Neuronal stem cell (in vitro differentiated cells): ENCODE results near the gene BUB1B.

Experiments used
- DNase-seq: peaks from one replicate; pipeline ENCODE4 v3.0.0-alpha.2; 2013; ENCODE audit warnings: low spot score
- H2AFZ ChIP-seq: one replicate; pipeline ENCODE4 v1.6.1; 2013; ENCODE audit warnings: mild to moderate bottlenecking, low read length, inconsistent platforms
- H2AK5ac ChIP-seq: 2 replicates; pipeline ENCODE4 v1.6.1; 2013; ENCODE audit warnings: low read depth, mild to moderate bottlenecking, inconsistent platforms, low read length, moderate library complexity, mixed read lengths
- H2BK120ac ChIP-seq: 2 replicates; pipeline ENCODE4 v1.6.1; 2013; ENCODE audit warnings: low read depth, mild to moderate bottlenecking, inconsistent platforms, low read length, moderate library complexity, mixed read lengths
- H2BK12ac ChIP-seq: one replicate; pipeline ENCODE4 v1.6.1; 2013; ENCODE audit warnings: low read length, inconsistent platforms
- H2BK15ac ChIP-seq: 2 replicates; pipeline ENCODE4 v1.6.1; 2013; ENCODE audit warnings: mild to moderate bottlenecking, low read length, inconsistent platforms, mixed read lengths
- H2BK5ac ChIP-seq: one replicate; pipeline ENCODE4 v1.6.1; 2013; ENCODE audit warnings: inconsistent platforms, mild to moderate bottlenecking, low read length, moderate library complexity
- H3K14ac ChIP-seq: one replicate; pipeline ENCODE4 v1.6.1; 2013; ENCODE audit warnings: low read length, inconsistent platforms
- H3K18ac ChIP-seq: 2 replicates; pipeline ENCODE4 v1.6.1; 2013; ENCODE audit warnings: low read length, inconsistent platforms
- H3K23ac ChIP-seq: 2 replicates; pipeline ENCODE4 v1.6.1; 2013; ENCODE audit warnings: low read depth, mild to moderate bottlenecking, mixed read lengths, low read length, inconsistent platforms; ENCODE audit not compliant: poor library complexity
- H3K27ac ChIP-seq: replicated peaks from 3 replicates; pipeline ENCODE4 v1.5.1; 2013; ENCODE audit warnings: low read length, inconsistent platforms
- H3K27me3 ChIP-seq, 3 experiments: 2 replicates each; pipeline ENCODE4 v1.6.1; 2013; ENCODE audit warnings: low read length in 3 of 3, mild to moderate bottlenecking in 2 of 3, inconsistent platforms in 1 of 3, low read depth in 1 of 3, mixed read lengths in 1 of 3, moderate library complexity in 1 of 3; ENCODE audit not compliant: control insufficient read depth in 3 of 3, insufficient read depth in 3 of 3
- H3K36me3 ChIP-seq, 2 donors: replicated peaks in 1 of 2; 2 replicates each; pipeline ENCODE4 v1.6.1; 2013; ENCODE audit warnings: low read length in 2 of 2; ENCODE audit not compliant: control insufficient read depth in 2 of 2, insufficient read depth in 2 of 2
- H3K4ac ChIP-seq: 2 replicates; pipeline ENCODE4 v1.6.1; 2013; ENCODE audit warnings: inconsistent platforms, mild to moderate bottlenecking, low read length, moderate library complexity
- H3K4me1 ChIP-seq, 2 donors: 1 replicate in 1 of 2; 2 replicates in 1 of 2; pipeline ENCODE4 v1.6.1; 2013; ENCODE audit warnings: low read length in 2 of 2, low read depth in 1 of 2; ENCODE audit not compliant: control insufficient read depth in 2 of 2, insufficient read depth in 1 of 2
- H3K4me2 ChIP-seq: one replicate; pipeline ENCODE4 v1.6.1; 2013; ENCODE audit warnings: mild to moderate bottlenecking, low read length, inconsistent platforms; ENCODE audit not compliant: insufficient read depth, poor library complexity, severe bottlenecking
- H3K4me3 ChIP-seq, 2 donors: 2 replicates each; pipeline ENCODE4 v1.5.1; 2013; ENCODE audit warnings: low read length in 2 of 2, mild to moderate bottlenecking in 2 of 2, inconsistent platforms in 1 of 2, moderate library complexity in 1 of 2
- H3K79me1 ChIP-seq: one replicate; pipeline ENCODE4 v1.6.1; 2013; ENCODE audit warnings: low read depth, mild to moderate bottlenecking, inconsistent platforms, low read length, moderate library complexity
- H3K9ac ChIP-seq: one replicate; pipeline ENCODE4 v1.6.1; 2013; ENCODE audit warnings: mild to moderate bottlenecking, low read depth, low read length, inconsistent platforms; ENCODE audit not compliant: poor library complexity
- H3K9me3 ChIP-seq, 2 donors: replicated peaks in 1 of 2; 2 replicates each; pipeline versions ENCODE3 to v1.6.1; 2013; ENCODE audit warnings: low read length in 2 of 2, mild to moderate bottlenecking in 2 of 2, inconsistent platforms in 1 of 2, low read depth in 1 of 2, mixed read lengths in 1 of 2, moderate library complexity in 1 of 2; ENCODE audit not compliant: control insufficient read depth in 2 of 2, insufficient read depth in 1 of 2
- H4K8ac ChIP-seq: one replicate; pipeline ENCODE4 v1.6.1; 2013; ENCODE audit warnings: low read depth, mild to moderate bottlenecking, inconsistent platforms, low read length, moderate library complexity
- H4K91ac ChIP-seq: one replicate; pipeline ENCODE4 v1.6.1; 2013; ENCODE audit warnings: low read length, low read depth, mild to moderate bottlenecking, inconsistent platforms; ENCODE audit not compliant: poor library complexity
- WGBS, 2 donors: extraction: QIAGEN DNeasy Blood & Tissue Kit; methylation state at CpG; one replicate each; pipeline ENCODE4 v1.1.7; 2013; ENCODE audit warnings: missing lambda C conversion rate in 2 of 2, mixed read lengths in 1 of 2; ENCODE audit not compliant: insufficient read length in 2 of 2, insufficient replicate concordance in 1 of 2; ENCODE audit errors: extremely low coverage in 2 of 2; 5-methylcytosine and 5-hydroxymethylcytosine counted together

BUB1B gene

GRCh38 chr15:40234783-40235182 lies 73.9 kb downstream of the BUB1B start:
- Histone ChIP-seq H3K4ac (no peak overlapping the region), H2BK120ac (no peak overlapping the region), H2BK5ac (no peak overlapping the region), H3K27ac (no peak overlapping the region), H3K4me3 (no peak overlapping the region), H3K36me3 (peaks cover 3 to 20% of the 10 kb centered on the region in 2 donors), H3K79me1 (no peaks in the 10 kb centered on the region), H2BK15ac (no peak overlapping the region), H3K4me1 (peaks cover 13 to 14% of the 10 kb centered on the region in 2 donors), H2BK12ac (no peak overlapping the region), H3K9me3 (no peaks in the 10 kb centered on the region), H2AK5ac (no peak overlapping the region), H3K23ac (no peak overlapping the region), H3K14ac (no peak overlapping the region), H3K9ac (no peak overlapping the region), H4K91ac (no peak overlapping the region), H4K8ac (no peak overlapping the region), H2AFZ (no peak overlapping the region), H3K18ac (no peak overlapping the region), H3K4me2 (no peak overlapping the region), H3K27me3 (peaks cover 0 to 9% (median 4%) of the 10 kb centered on the region in 3 experiments)
- no CpG with 5 or more reads among the region's 4 CpGs for WGBS, 2 donors
- DNase-seq, result no peak

- Histone ChIP-seq H3K4ac (no peak overlapping the region), H2BK15ac (no peak overlapping the region), H3K79me1 (no peaks in the 10 kb centered on the region), H3K27ac (no peak overlapping the region), H3K9me3 (no peaks in the 10 kb centered on the region), H3K4me2 (no peak overlapping the region), H4K91ac (no peak overlapping the region), H2BK5ac (no peak overlapping the region), H3K14ac (no peak overlapping the region), H3K23ac (no peak overlapping the region), H3K4me1 (peaks cover 13 to 14% of the 10 kb centered on the region in 2 donors), H3K18ac (no peak overlapping the region), H2BK120ac (no peak overlapping the region), H3K9ac (no peak overlapping the region), H2BK12ac (no peak overlapping the region), H3K4me3 (no peak overlapping the region), H2AFZ (no peak overlapping the region), H3K27me3 (peaks cover 0 to 9% (median 9%) of the 10 kb centered on the region in 3 experiments), H3K36me3 (peaks cover 0 to 16% of the 10 kb centered on the region in 2 donors), H2AK5ac (no peak overlapping the region), H4K8ac (no peak overlapping the region)
- no peak for DNase-seq
- no CpG with 5 or more reads among the region's 4 CpGs for WGBS, 2 donors
Measured at GRCh38 chr15:40235201-40235885, 74.5 kb downstream of the BUB1B start.

- Histone ChIP-seq H2BK15ac (peak within 1 kb of the TSS; percentile 82), H3K4ac (no peak within 1 kb of the TSS), H3K23ac (peak within 1 kb of the TSS; percentile 12), H3K9me3 (no peaks in the 10 kb centered on the region), H4K8ac (no peak within 1 kb of the TSS), H3K27me3 (peaks cover 0 to 35% (median 9%) of the 10 kb centered on the region in 3 experiments), H3K36me3 (no peaks in the 10 kb centered on the region), H2AK5ac (peak within 1 kb of the TSS; percentile 83), H2BK12ac (peak within 1 kb of the TSS; percentile 14), H2AFZ (peak within 1 kb of the TSS; percentile 96), H2BK120ac (no peak within 1 kb of the TSS), H3K4me1 (peaks cover 9 to 14% of the 10 kb centered on the region in 2 donors), H2BK5ac (no peak within 1 kb of the TSS), H3K79me1 (no peaks in the 10 kb centered on the region), H4K91ac (no peak within 1 kb of the TSS), H3K27ac (no peak within 1 kb of the TSS), H3K14ac (no peak within 1 kb of the TSS), H3K4me2 (peak within 1 kb of the TSS; percentile 61), H3K4me3 (peak within 1 kb of the TSS; percentile 41 to 56), H3K18ac (peak within 1 kb of the TSS; percentile 90), H3K9ac (peak within 1 kb of the TSS; percentile 45)
- no CpG with 5 or more reads among the region's 39 CpGs for WGBS, 2 donors
- peak; percentile 31 for DNase-seq
Measured at GRCh38 chr15:40238532-40239403, 77.9 kb downstream of the BUB1B start, which contains the start of gene PAK6. Gene PAK6 (plus strand): TSS chr15:40239063. CDS start chr15:40264786, 25,723 bp downstream.

- Histone ChIP-seq H3K4ac (no peak overlapping the region), H3K14ac (no peak overlapping the region), H3K9ac (no peak overlapping the region), H2BK15ac (no peak overlapping the region), H3K4me1 (peaks cover 9 to 14% of the 10 kb centered on the region in 2 donors), H3K27me3 (peaks cover 0 to 35% (median 9%) of the 10 kb centered on the region in 3 experiments), H2AK5ac (no peak overlapping the region), H4K91ac (no peak overlapping the region), H4K8ac (no peak overlapping the region), H3K4me2 (peak overlapping the region; percentile 61), H3K36me3 (no peaks in the 10 kb centered on the region), H3K79me1 (no peaks in the 10 kb centered on the region), H3K4me3 (peak overlapping the region; percentile 41 to 56), H2BK120ac (no peak overlapping the region), H2BK12ac (no peak overlapping the region), H2BK5ac (no peak overlapping the region), H3K27ac (no peak overlapping the region), H2AFZ (peak overlapping the region; percentile 96), H3K9me3 (no peaks in the 10 kb centered on the region), H3K23ac (no peak overlapping the region), H3K18ac (peak overlapping the region; percentile 90)
- DNase-seq, result no peak
- no CpG with 5 or more reads among the region's 5 CpGs for WGBS, 2 donors
Measured at GRCh38 chr15:40239404-40239692, 78.5 kb downstream of the BUB1B start.
